GM10847 (cell line): ENCODE results near the gene LRRC15.

Experiments used
- POLR2A ChIP-seq: IDR thresholded peaks from 2 replicates; pipeline ENCODE4 v1.6.1; 2011; ENCODE audit not compliant: insufficient read length; ENCODE audit errors: extremely low read depth

The LRRC15 gene

DNA sequence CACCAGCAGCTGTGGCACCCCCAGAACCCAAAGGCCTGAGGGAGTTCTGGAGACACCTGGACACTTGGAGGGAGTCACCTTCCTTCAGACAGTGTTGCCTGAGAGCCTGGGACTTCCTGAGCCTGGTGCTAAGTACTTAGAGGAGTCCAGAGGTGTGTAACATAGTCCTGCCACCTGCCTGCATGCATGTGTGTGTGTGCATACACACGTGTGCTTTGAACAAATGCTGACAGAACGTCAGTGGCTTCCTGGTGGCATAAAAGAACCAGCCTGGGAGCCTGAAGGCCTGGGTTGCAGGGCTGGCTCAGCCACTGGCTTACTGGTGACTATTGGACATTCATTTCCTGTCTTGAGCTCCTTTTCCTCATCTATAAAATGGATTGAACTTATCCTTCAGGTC is 15.2 kb downstream of the LRRC15 start:
- no peak for TF ChIP-seq POLR2A

DNA sequence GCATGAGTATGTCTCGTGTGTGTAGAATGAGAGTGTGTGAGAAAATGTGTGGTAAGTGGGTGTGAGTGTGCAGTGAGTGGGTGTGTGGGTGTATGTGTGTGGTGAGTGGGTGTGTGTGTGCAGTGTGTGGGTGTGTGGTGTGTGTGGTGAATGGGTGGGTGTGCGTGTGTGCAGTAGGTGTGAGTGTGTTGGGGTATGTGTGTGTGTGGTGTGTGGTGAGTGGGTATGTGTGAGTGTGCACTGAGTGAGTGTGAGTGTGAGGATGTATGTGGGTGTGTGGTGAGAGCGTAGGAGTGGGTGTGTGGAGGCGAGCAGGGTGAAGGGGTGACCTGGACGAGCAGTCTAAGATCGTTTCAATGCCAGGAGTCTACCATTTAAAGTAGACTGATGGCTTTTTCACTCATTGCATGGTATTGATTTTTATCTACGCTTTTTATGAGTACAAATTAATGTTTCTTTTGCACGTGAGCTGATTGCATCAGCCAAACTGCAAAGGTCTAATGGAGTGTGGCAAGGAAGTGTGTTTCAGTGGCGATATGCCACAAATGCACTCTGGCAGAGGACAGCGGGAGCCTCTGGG is 16.8 kb downstream of the LRRC15 start:
- no peak for TF ChIP-seq POLR2A

DNA sequence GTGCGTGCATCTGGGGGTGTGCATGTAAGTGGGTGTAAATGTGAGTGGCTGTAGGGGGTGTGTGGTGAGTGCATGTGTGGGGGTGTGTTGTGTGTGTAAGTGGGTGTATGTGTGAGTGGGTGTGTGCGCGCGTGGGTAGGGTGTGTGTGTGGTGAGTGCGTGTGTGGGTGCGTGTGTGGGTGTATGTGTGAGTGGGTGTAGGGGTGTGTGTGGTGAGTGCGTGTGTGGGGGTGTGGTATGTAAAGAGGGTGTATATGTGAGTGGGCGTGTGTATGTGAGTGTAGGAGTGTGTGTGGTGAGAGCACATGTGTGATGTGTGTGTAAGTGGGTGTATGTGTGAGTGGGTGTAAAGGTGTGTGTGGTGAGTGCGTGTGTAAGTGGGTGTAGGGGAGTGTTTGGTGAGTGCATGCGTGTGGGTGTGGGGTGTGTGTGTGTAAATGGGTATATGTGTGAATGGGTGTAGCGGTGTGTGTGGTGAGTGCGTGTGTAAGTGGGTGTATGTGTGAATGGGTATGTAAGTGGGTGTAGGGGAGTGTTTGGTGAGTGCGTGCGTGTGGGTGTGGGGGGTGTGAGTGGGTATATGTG is 17.5 kb downstream of the LRRC15 start:
- no peak for TF ChIP-seq POLR2A

DNA sequence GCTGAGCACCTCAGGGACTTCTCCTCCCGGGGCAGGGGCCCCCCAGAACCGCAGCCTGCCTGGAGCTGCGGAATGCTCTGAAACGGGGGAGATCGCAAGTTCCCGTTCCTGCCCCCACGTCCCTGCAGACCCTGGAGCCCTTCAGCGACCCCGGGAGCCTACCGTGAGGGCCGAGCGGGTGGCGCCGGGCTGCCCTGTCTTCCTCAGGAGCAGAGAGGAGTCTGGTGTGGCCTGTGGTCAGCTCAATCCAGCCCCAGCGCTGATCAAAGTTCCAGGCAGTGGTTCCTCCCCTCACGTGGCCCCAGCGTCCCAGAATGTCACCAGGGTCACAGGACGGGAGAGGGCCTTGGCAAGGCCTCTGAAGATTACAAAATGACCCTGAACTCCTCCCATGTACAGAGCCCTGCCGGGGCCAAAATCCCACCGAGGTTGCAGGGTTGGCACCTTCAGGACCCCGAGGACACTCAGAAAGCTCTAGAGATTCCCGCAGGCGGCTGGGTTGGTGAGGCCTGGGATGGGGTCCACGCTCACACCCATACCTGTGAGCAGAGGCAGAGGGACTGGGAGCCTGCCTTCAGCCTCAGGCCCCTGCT is 18.4 kb downstream of the LRRC15 start, which contains the start of gene CPN2:
CPN2 (minus strand) TSS at position 249 of the 593 bp plus-strand sequence. CDS start 8,626 bp downstream, outside the sequence.
- no peak for TF ChIP-seq POLR2A

DNA sequence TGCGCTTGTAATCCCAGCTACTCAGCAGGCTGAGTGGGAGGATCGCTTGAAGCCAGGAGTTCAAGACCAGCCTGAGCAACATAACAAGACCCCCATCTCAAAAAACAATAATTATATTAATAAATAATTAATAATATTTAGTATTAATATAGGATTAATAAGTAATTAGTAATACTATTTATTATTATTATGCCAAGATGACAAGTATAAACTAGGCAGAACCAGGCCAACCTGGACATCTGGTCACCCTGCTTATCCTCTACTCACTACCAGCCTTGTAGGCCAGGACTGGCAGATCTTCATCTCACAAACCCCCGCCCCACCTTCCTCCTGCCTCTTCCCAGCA is 18.8 kb downstream of the LRRC15 start:
- TF ChIP-seq POLR2A, result no peak

DNA sequence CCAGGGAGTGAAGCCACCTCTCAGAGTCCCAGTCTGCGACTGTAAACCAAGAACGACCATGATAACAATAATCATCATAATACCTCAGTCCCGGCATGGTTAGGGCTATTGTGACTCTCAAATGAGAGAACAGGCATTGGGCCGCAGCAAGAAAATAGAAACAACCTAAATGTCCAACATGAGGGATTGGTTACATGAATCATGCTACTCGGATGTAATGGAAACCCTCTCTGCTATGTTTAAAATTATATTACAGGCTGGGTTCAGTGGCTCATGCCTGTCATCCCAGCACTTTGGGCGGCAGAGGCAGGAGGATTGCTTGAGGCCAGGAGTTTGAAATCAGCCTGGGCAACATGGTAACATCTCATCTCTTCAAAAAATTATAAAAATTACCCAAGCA is 21.2 kb downstream of the LRRC15 start:
- TF ChIP-seq POLR2A, result no peak

DNA sequence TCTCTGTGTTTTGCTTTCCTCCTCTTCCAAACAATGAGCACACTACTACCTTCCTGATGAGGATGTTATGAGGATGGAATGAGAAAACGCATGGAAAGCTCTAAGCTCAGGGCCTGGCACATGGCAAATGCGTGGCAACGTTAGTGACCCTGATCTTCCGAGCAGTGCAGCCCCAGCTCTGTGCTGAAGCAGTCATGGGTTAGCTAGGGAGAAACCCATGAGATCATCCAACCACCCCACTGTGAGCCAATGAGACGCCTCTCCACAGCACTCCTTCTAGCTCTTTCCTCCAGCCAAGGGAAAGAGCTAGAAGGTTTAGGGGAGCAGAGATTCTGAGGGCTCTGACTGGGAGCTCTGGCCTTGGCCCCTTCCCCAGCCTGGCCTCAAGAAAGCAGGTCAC is 22.9 kb downstream of the LRRC15 start:
- TF ChIP-seq POLR2A, result no peak

DNA sequence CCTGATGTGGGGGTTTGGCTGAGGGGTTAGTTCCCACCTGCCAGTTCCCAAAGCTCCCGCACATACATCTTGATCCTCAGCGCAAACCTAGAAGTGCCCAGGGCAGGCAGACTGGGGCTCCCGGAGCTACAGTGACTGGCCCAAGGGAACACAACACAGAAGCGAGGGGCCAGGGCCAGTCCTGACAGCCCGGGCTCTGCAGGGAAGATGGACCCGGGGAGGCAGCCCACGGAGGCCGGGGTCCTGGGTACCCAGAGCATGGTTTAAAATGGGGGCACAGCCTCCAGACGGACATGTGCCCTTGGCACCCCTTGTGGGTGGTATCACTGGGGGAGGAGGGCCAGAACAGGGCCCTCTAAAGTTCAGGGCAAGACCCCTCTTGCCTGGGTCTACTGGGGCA is 23.5 kb downstream of the LRRC15 start:
- TF ChIP-seq POLR2A, result no peak

DNA sequence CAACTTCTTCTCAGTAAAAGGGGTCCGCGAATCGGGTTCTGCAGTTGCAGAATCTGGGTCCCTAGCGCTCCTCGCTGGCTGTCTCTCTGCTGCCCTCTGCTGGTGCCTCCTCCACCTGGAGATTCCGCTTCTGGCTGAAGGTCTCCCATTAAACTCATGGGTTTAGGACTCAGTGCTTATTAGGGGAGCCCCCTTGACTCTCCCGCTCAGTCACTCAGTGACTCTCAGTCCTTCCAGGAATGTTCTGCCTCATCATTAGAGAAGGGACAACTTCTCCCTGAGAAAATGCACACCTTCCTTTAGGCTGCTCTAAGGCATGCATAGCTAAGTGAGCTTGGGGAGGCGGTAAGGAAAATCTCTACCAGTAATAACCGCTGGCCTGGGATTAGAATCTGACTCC is 25.5 kb downstream of the LRRC15 start:
- no peak for TF ChIP-seq POLR2A

DNA sequence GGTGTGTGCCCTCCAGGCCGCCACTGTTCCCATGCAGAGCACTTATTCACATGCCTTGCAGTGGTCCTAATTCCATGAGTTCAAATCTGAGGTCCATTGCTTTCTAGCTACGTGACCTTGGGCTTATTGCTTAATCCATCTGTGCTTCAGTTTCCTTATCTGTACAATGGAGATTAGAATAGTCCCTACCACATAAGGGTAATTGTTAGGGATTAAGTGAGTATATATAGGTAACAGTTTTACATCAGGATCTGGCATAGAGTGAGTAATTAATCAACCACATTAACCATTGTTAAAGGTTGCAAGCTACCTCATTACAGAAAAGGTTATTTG is 26.0 kb downstream of the LRRC15 start:
- no peak for TF ChIP-seq POLR2A

DNA sequence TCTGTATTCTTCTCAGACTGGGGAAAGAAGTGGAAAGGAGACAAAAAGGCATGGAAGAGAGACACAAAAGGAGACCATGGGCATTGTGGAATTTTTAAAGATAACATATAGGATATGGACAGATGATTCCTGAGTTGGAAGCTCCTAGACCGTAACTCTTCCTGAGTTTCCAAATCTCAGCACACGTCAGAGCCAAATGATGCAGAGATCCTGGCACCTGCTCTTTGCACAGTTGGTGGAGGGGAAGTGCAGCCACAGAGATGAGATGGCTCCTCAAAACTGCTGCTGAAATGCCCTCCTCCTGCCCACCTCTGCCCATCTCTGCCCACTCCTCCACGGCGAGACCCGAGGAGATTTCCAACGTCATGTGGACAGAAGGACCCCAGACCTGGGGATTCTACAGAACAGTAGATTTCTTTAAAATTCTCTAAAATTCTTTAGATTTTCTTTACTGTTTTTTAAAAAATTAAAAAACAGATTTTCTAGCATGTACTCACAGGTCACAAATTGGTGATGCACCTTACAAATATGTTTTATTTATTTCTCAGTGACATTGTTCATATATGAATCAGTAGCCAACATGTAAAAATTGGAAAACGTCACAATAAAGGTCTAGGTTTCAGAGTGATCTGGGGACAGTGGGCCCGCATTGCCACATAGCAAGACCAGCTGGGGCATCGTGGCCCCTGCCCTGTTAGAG is 26.5 kb downstream of the LRRC15 start:
- TF ChIP-seq POLR2A, result no peak

DNA sequence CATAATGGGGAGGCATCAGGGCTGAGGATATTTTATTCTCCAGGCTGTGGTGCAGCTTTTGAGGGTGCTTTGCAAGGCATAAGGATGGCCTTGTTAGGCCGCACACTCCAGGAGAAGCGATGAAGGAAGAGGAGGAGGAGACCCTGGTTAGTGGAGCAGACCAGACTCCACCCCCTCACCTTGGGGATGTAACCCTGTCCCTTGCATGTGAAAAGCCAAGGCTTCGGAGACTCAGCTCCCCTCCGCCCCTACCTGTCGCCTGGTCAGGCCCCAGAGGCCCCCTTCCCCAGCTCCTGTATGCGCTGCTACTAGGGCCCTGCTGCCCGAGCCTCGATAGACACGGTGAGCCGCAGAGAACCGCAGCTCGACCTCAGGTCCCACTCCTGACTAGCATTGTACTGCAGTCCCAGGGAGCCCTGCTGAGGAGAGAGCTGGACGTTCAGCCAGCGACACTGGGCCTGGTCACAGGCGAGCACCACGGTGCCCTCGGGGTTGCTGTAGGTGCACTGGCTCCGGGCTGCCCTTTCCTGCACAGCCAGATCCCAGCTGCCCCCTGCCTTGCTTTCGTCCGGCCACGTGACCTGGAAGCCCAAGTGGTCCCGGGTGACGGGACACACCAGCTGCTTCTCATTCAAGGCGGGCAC is 28.7 kb downstream of the LRRC15 start:
- TF ChIP-seq POLR2A, result no peak

DNA sequence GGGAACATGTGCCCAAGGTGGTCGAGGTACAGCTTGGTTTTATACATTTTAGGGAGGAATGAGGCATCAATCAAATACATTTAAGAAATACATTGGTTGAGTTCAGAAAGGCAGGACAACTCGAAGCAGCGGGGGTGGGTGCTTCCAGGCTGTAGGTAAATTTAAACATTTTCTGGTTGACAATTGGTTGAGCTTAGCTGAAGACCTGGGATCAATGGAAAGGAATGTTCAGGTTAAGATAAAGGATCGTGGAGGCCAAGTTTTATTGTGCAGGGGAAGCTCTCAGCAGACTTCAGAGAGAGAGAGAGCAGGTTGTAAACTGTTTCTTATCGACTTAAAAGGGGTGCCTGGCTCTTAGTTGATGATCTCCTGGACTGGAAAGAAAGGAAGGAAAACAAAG is 29.7 kb downstream of the LRRC15 start:
- TF ChIP-seq POLR2A, result no peak

DNA sequence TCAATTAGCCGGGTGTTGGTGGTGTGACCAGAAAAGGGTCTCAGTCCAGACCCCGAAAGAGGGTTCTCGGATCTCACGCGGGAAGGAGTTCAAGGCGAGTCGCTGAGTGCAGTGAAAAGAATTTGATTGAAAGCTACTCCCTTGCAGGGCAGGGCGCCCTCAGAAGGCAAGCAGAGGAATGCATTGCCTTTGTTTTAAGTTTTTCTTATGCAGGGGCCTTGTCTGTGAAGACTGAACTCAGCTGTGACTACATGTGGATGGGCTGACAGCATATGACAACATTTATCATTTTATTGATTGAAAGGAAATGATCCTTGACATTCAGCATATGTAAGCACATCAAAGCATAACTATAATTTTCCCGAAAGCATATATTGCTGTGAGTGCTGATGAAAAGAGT is 30.2 kb downstream of the LRRC15 start:
- TF ChIP-seq POLR2A, result no peak

DNA sequence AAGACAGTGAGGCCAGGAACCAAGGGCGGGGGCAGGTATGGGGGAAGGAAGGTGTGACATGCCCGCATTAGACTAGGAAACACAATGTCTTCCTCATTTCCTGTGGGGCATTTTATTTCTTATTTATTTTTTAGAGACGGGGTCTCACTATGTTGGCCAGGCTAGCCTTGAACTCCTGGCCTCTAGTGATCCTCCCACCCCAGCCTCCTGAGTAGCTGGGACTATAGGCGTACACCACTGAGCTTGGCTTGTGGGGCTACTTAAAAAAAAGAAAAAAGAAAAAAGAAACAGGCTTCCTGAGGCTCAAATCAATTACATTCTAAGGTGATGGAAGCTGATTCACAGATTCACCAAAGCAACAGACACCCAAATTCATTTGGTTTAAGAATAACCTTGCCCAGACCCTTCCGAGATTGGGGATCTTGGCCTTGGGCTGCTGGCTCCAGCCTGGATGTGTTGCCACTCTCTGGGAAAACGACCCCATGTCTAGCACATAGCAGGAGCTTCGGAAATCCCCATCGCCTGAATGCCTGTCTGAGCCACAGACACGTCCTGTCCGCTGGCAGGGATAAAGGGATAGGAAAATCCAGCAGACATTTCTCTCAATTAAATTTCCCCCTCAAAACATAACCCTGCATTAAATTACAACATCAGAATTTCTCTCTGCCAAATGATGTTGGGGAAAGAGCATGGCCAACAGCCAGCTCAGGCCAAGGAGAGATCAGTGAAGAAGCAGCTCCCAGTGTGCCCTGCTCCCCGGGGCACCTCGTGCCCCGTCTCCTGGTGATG is 31.4 kb downstream of the LRRC15 start:
- no peak for TF ChIP-seq POLR2A
